H1 (cell line): ENCODE data around the gene DEGS2.

Experiments
- EZH2 ChIP-seq: fragments of 200-600 bp; sonication (generic); IDR thresholded peaks from 2 replicates; pipeline ENCODE4 v1.7.1; 2012; ENCODE audit warnings: low read depth, mild to moderate bottlenecking, moderate library complexity, low read length, inconsistent platforms; ENCODE audit not compliant: severe bottlenecking
- POLR2A ChIP-seq, 2 experiments: IDR thresholded peaks; 1 replicate in 1 of 2; 2 replicates in 1 of 2; pipeline ENCODE4 v1.6.1; 2011; ENCODE audit warnings: low read depth in 2 of 2, low read length in 2 of 2, mild to moderate bottlenecking in 2 of 2; ENCODE audit errors: control extremely low read depth in 1 of 2
- POLR2AphosphoS5 ChIP-seq: IDR thresholded peaks from 2 replicates; pipeline ENCODE4 v1.6.1; 2011; ENCODE audit warnings: low read depth, low read length
- RAD21 ChIP-seq, 2 experiments: IDR thresholded peaks in 1 of 2; conservative IDR thresholded peaks in 1 of 2; 2 replicates each; pipeline ENCODE4 v1.6.1; 2011; ENCODE audit warnings: low read depth in 2 of 2, low read length in 2 of 2, improper control_type of control experiment in 1 of 2, inconsistent platforms in 1 of 2, mild to moderate bottlenecking in 1 of 2, moderate library complexity in 1 of 2
- TF ChIP-seq, protein P1 (sequence below): IDR thresholded peaks from 2 replicates; pipeline ENCODE4 v1.6.1; 2012; ENCODE audit warnings: inconsistent platforms
- TF ChIP-seq, protein P2 (sequence below), 3 experiments: IDR thresholded peaks; 1 replicate in 2 of 3; 2 replicates in 1 of 3; pipeline versions ENCODE4 v1.5.1 to v1.6.1; 2011; ENCODE audit warnings: low read length in 3 of 3, mild to moderate bottlenecking in 3 of 3, inconsistent platforms in 2 of 3, low read depth in 1 of 3, moderate library complexity in 1 of 3; ENCODE audit not compliant: insufficient read depth in 1 of 3; ENCODE audit errors: control extremely low read depth in 1 of 3
- TF ChIP-seq, protein P3 (sequence below): IDR thresholded peaks from 2 replicates; pipeline ENCODE4 v1.6.1; 2011; ENCODE audit warnings: low read length, improper control_type of control experiment

- TF ChIP-seq, protein P1, sequence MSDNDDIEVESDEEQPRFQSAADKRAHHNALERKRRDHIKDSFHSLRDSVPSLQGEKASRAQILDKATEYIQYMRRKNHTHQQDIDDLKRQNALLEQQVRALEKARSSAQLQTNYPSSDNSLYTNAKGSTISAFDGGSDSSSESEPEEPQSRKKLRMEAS: no peak
- TF ChIP-seq, protein P2, sequence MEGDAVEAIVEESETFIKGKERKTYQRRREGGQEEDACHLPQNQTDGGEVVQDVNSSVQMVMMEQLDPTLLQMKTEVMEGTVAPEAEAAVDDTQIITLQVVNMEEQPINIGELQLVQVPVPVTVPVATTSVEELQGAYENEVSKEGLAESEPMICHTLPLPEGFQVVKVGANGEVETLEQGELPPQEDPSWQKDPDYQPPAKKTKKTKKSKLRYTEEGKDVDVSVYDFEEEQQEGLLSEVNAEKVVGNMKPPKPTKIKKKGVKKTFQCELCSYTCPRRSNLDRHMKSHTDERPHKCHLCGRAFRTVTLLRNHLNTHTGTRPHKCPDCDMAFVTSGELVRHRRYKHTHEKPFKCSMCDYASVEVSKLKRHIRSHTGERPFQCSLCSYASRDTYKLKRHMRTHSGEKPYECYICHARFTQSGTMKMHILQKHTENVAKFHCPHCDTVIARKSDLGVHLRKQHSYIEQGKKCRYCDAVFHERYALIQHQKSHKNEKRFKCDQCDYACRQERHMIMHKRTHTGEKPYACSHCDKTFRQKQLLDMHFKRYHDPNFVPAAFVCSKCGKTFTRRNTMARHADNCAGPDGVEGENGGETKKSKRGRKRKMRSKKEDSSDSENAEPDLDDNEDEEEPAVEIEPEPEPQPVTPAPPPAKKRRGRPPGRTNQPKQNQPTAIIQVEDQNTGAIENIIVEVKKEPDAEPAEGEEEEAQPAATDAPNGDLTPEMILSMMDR (IDR thresholded peaks at IDR 0.05; ENCODE audit: control extremely low read depth in 1 of 3, insufficient read depth in 1 of 3, low read depth in 1 of 3, low read length in 3 of 3): no peak
- TF ChIP-seq EZH2 (no peak), POLR2AphosphoS5 (no peak), RAD21 (IDR thresholded peaks at IDR 0.05 in 1 of 2, conservative IDR thresholded peaks at IDR 0.05 in 1 of 2; ENCODE audit: low read depth in 2 of 2, low read length in 2 of 2) (no peak), POLR2A (IDR thresholded peaks at IDR 0.05; ENCODE audit: control extremely low read depth in 1 of 2, low read depth in 2 of 2, low read length in 2 of 2) (no peak)
- TF ChIP-seq, protein P3, sequence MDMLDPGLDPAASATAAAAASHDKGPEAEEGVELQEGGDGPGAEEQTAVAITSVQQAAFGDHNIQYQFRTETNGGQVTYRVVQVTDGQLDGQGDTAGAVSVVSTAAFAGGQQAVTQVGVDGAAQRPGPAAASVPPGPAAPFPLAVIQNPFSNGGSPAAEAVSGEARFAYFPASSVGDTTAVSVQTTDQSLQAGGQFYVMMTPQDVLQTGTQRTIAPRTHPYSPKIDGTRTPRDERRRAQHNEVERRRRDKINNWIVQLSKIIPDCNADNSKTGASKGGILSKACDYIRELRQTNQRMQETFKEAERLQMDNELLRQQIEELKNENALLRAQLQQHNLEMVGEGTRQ: no peak
Measured at GRCh38 chr14:100110816-100111215, 48.6 kb downstream of the DEGS2 start.
